NCI-H2227 (cell line): ENCODE data around the gene RBBP7.

Source experiments
- DNase-seq: peaks from one replicate; lab custom pipeline; 2025; ENCODE audit not compliant: unreplicated experiment; lab: John Stamatoyannopoulos, UW

Gene RBBP7

GRCh38 chrX:16870095-16870861 is at the start of gene RBBP7:
Gene RBBP7, minus strand, starts transcription at chrX:16870362. Its CDS starts 309 bp downstream, at chrX:16870053.
- peak; percentile 99 for DNase-seq

DNA sequence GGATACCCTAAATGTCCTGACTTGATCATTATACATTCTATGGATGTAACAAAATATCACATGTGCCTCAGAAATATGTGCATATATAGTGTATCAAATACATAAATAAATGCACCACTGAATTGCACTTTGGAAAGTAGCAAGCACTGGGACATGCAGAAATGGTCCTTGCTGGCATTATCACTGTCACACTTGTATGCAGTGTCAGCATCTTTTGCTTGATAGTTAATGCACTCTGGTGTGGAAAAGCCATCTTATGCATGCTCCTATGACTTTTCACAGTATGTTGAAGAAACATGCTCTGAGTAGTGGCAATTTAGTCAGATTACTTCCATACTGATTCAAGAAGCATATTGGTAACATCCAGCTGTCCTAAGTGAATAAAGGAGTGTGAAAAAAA is 48.8 kb upstream of the RBBP7 start:
- DNase-seq: no peak

DNA sequence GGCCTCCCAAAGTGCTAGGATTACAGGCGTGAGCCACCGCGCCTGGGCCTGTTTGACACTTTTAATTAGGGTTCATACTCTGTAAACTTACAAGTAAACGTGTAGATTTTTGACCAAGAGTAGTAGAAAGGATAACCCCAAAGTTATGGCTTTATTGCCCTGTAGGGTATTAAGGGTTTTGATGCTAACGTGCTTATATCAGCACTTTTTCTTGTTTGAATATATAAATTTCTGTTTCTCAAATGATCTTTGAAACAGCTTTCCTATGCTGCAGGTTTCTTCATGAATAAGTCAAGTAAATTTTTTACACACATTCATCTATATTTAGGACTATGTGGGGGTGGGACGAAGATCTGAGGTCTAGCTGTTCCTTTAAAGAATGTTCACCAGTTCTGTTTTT is 47.0 kb upstream of the RBBP7 start:
- DNase-seq: no peak

DNA sequence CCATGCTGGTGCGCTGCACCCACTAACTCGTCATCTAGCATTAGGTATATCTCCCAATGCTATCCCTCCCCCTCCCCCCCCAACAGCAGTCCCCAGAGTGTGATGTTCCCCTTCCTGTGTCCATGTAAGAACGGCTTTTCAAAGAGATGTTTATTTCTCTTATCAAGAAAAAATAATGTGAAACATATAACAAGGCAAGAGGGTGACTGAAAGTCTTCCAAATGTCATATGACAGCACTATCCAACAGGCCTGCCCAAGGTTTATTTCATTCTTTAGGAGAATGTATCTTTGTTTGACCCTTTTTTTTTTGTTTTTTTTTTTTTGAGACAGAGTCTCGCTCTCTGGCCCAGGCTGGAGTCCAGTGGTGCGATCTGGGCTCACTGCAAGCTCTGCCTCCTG is 46.4 kb upstream of the RBBP7 start:
- no peak for DNase-seq

DNA sequence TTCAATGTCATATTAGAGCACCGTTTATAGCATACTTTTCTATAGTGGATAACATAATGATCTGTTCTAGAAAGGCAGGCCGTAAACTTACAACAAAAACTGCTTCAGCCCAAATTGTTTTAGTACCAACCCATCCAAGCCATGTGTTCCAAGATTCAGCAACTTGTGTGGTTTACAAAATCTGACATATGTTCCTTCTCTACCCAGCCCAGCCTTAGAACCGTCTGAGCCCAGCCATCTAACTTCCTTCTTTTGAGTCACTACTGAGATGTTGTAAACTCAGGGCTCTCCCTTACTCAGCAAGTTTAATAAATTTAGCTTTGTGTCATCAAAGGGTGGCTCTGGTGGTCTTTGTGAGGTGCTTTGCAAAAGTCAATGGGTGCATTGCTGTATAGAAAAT is 43.9 kb upstream of the RBBP7 start:
- DNase-seq: no peak

GRCh38 chrX:16910376-16910775 is 40.2 kb upstream of the RBBP7 start:
- DNase-seq: no peak

DNA sequence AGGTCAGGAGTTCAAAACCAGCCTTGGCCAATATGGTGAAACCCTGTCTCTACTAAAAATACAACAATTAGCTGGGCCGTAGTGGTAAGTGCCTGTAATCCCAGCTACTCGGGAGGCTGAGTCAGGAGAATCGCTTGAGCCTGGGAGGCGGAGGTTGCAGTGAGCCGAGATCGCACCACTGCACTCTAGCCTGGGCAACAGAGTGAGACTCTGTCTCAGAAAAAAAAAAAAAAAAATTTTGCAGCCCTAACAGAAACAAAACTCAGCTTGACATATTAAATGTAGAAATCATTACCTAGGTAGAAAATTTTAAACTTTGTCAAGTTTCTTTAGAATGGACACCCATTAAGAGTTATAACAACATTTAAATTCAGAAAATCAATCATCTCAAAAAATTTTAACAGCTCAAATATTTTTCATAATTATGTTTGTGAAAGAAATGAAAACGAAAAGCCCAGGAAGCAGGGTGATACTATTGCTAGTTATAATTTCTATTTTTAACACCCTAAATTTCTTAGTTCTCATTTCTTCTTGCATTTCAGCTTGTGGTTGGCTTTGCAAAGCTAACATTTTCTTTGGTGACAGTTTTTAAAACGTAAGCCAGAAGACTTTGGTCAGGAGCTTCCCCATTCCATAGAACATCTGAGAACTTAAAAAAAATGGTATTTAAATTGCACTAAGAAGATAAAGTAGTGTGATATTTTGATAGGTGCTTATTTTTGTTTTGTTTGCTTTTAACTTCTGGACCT is 33.3 kb upstream of the RBBP7 start:
- DNase-seq: no peak

- no peak for DNase-seq
These were observed 27.3 kb upstream of the RBBP7 start for GRCh38 chrX:16897445-16897844.

- DNase-seq: peak; percentile 94
These were observed 22.6 kb upstream of the RBBP7 start for GRCh38 chrX:16892504-16893362.

DNA sequence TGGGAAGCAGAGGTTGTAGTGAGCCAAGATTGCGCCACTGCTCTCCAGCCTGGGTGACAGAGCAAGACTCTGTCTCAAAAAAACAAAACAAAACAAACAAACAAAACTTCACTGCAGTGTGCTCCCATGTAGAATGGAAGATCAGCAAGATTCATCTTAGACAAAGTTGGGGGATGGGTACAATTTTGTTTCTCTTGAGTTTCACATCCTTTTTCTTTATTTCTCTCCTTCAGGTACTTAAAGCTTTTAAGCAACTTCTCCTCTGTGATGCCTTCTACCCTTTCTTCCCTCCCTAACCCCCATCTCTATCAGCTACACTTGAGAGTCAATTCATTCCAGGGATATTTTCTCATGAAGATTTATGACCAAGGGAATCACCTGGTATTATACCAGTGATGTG is 15.5 kb upstream of the RBBP7 start:
- no peak for DNase-seq

GRCh38 chrX:16883487-16883804 is 13.3 kb upstream of the RBBP7 start:
- DNase-seq: no peak

- DNase-seq: peak; percentile 92
These were observed 12.7 kb upstream of the RBBP7 start for GRCh38 chrX:16882702-16883486.

DNA sequence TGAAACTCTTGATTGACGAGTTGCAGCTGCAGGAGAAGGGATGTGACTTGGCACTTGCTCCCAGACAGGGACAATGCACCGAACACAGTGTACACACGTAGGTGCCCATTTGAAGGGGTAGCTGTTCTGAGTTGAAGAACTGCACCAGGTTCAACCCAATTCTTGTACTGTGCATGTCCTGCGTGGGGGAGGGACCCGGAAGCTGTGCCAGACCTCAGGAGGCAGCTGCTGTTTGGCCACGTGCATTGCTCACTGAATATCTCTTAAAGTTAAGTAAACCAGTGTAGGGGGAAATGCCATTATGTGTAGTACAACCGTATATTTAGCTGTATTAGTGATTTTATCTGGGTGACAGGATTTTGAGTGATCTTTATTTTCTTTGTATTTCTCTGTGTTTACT is 12.0 kb upstream of the RBBP7 start:
- peak; percentile 50 for DNase-seq

- no peak for DNase-seq
These were observed 6.5 kb upstream of the RBBP7 start for GRCh38 chrX:16876696-16877095.

DNA sequence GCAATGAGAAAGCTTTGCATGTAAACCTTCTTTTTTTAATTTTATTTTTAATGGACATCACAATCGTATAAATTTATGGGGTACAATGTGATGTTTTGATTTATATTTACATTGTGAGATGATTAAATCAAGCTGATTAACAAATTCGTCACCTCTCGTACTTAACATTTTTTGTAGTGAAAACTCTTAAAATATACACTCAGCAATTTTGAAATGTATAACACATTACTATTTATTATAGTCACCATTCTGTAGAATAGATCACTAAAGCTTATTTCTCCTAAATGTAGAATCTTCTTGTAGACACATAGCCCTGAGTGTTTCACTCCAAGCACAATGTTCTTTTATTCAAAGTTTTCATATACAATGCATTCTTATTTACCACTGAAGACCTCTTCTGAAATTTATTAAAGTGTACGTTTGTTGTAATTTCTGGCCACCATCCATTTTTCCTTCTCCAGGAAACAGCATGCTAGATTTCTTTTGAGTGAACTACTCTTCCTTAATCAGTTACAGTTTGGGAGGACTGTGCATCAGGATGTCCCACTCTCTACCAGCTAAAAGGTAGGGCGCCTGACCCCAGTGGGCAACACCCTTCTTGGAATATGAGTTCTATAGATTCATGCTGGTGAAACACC is 4.4 kb upstream of the RBBP7 start:
- no peak for DNase-seq

GRCh38 chrX:16873106-16873505 is 2.9 kb upstream of the RBBP7 start:
- no peak for DNase-seq

GRCh38 chrX:16870862-16871815 is 977 bp upstream of the RBBP7 start:
- DNase-seq: peak; percentile 72

DNA sequence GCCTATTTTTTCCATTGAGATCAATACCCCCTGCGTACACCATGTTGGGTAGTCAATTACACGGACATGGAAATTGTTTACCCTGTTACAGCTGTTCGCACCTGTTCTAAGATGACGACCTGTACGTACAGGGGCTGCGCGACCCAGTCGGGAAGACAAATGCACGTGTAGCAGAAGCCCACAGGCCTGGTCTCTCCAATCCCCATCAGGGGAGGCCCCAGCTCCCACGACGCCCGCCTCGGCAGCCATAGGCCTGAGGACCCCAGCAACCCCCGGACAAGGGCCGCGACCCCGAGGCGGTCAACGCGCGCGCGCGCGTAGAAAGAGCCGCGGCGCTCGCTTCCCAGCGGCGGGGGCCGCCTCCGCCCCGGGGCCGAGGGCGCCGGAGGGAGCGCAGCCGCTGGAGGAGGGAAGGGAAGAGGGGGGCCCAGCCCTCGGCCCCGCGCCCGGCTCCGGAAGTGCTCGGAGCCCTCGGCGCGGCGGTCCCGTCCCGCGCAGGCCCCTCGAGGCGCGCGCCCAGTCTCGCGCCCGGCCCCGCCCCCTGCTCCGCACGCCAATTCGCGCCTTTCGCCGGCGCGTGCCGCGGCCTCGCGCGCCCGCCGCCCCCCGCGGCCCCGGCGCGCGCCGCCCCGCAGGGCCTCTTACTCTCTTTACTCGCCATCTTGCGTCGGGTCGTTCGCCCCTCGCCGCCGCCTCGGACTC is 618 bp downstream of the RBBP7 start:
- peak; percentile 84 for DNase-seq

DNA sequence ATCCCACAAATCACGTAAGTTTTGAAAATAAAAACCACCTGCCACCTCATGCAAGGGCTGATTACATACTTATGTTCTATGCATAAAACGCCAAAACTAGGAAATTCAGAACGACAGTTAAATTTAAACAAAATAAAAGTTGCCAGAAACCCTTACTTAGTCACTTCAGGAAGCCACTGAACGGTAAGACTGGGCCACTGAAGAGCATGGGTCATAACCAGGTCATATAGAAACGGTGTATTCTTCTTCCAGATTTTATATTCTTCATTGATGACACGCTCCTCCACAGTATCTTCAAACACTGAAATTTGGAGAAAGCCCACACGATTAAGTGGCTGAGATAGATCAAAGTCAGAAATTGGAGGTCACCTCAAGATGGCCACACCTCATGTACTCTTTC is 1.2 kb downstream of the RBBP7 start:
- no peak for DNase-seq
